ENCODE results near the gene EBI3.

GRCh38 chr19:4232614-4233281 is 3.4 kb downstream of the EBI3 start:
- TF ChIP-seq, protein P1, sequence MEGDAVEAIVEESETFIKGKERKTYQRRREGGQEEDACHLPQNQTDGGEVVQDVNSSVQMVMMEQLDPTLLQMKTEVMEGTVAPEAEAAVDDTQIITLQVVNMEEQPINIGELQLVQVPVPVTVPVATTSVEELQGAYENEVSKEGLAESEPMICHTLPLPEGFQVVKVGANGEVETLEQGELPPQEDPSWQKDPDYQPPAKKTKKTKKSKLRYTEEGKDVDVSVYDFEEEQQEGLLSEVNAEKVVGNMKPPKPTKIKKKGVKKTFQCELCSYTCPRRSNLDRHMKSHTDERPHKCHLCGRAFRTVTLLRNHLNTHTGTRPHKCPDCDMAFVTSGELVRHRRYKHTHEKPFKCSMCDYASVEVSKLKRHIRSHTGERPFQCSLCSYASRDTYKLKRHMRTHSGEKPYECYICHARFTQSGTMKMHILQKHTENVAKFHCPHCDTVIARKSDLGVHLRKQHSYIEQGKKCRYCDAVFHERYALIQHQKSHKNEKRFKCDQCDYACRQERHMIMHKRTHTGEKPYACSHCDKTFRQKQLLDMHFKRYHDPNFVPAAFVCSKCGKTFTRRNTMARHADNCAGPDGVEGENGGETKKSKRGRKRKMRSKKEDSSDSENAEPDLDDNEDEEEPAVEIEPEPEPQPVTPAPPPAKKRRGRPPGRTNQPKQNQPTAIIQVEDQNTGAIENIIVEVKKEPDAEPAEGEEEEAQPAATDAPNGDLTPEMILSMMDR (IDR thresholded peaks at IDR 0.05), result no peak
- no peak for TF ChIP-seq EZH2 (IDR thresholded peaks at IDR 0.05; ENCODE audit: borderline replicate concordance, insufficient read depth, low read depth, low read length, poor library complexity, severe bottlenecking)
